Measurements from ENCODE around the gene FEM1C. TPM values are rescaled to one million over a fixed set of nuclear protein-coding genes. Genes with fewer than 3 reads are reported as not detected.
A peak's percentile ranks its signal among the peaks of the same experiment; 100 is the strongest.

Gene FEM1C
- total RNA-seq, 1 experiment from 2014 or later = 16.8 TPM

DNA sequence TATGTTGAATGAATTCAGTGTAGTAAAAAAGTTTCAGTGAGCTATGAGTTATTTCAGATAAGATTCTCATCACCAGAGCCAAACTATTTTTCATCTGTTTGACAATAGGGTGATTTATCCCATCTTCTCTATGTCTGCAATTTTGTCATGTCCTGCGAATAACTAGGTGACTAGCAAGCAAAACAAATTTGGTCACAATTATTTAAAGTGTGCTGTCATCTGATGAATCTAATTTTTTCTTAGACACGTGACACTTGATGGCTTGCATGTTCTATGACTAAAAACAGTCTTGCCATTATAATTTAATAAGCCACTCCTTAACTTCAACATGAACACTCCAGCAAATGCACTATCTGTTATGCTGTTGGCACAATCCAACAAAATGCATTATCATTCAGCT is 35.0 kb downstream of the FEM1C start:
- Histone ChIP-seq H3K4me1 (ENCODE audit: low read length) (no peaks in the 10 kb centered on the region), H3K4me2 (ENCODE audit: low read depth, low read length, poor library complexity, severe bottlenecking) (no peak overlapping the region), H3K27ac (ENCODE audit: low read length) (no peak overlapping the region), H3K9ac (ENCODE audit: low read length) (no peak overlapping the region), H2AFZ (ENCODE audit: low read length) (no peak overlapping the region), H3K27me3 (ENCODE audit: low read length) (no peaks in the 10 kb centered on the region), H3K4me3 (ENCODE audit: low read length) (no peak overlapping the region), H3K36me3 (ENCODE audit: insufficient read depth, low read length) (no peaks in the 10 kb centered on the region), H4K20me1 (ENCODE audit: insufficient read depth, low read depth, low read length) (no peaks in the 10 kb centered on the region), H3K9me2 (replicated peaks; ENCODE audit: insufficient read depth, low read length) (no peaks in the 10 kb centered on the region), H3K9me3 (ENCODE audit: low read length) (no peaks in the 10 kb centered on the region), H3K79me2 (ENCODE audit: low read length) (no peaks in the 10 kb centered on the region)
- DNase-seq = no peak

- Histone ChIP-seq H3K9me2 (replicated peaks; ENCODE audit: insufficient read depth, low read length) (no peaks in the 10 kb centered on the region), H3K4me2 (ENCODE audit: low read depth, low read length, poor library complexity, severe bottlenecking) (no peak overlapping the region), H3K4me1 (ENCODE audit: low read length) (no peaks in the 10 kb centered on the region), H3K79me2 (ENCODE audit: low read length) (no peaks in the 10 kb centered on the region), H3K36me3 (ENCODE audit: insufficient read depth, low read length) (no peaks in the 10 kb centered on the region), H3K27ac (ENCODE audit: low read length) (no peak overlapping the region), H3K9me3 (ENCODE audit: low read length) (no peaks in the 10 kb centered on the region), H3K27me3 (ENCODE audit: low read length) (no peaks in the 10 kb centered on the region), H2AFZ (ENCODE audit: low read length) (no peak overlapping the region), H3K4me3 (ENCODE audit: low read length) (no peak overlapping the region), H3K9ac (ENCODE audit: low read length) (no peak overlapping the region), H4K20me1 (ENCODE audit: insufficient read depth, low read depth, low read length) (no peaks in the 10 kb centered on the region)
- no peak for DNase-seq
These were observed 36.9 kb downstream of the FEM1C start for GRCh38 chr5:115507681-115508080.

GRCh38 chr5:115503420-115503819 is 41.2 kb downstream of the FEM1C start:
- Histone ChIP-seq H3K36me3 (ENCODE audit: insufficient read depth, low read length) (no peaks in the 10 kb centered on the region), H3K9me3 (ENCODE audit: low read length) (no peaks in the 10 kb centered on the region), H3K9ac (ENCODE audit: low read length) (no peak overlapping the region), H3K27me3 (ENCODE audit: low read length) (no peaks in the 10 kb centered on the region), H3K4me1 (ENCODE audit: low read length) (peaks cover 19% of the 10 kb centered on the region), H3K79me2 (ENCODE audit: low read length) (no peaks in the 10 kb centered on the region), H3K4me3 (ENCODE audit: low read length) (no peak overlapping the region), H3K4me2 (ENCODE audit: low read depth, low read length, poor library complexity, severe bottlenecking) (no peak overlapping the region), H2AFZ (ENCODE audit: low read length) (no peak overlapping the region), H3K9me2 (replicated peaks; ENCODE audit: insufficient read depth, low read length) (no peaks in the 10 kb centered on the region), H3K27ac (ENCODE audit: low read length) (no peak overlapping the region), H4K20me1 (ENCODE audit: insufficient read depth, low read depth, low read length) (no peaks in the 10 kb centered on the region)
- no peak for DNase-seq

DNA sequence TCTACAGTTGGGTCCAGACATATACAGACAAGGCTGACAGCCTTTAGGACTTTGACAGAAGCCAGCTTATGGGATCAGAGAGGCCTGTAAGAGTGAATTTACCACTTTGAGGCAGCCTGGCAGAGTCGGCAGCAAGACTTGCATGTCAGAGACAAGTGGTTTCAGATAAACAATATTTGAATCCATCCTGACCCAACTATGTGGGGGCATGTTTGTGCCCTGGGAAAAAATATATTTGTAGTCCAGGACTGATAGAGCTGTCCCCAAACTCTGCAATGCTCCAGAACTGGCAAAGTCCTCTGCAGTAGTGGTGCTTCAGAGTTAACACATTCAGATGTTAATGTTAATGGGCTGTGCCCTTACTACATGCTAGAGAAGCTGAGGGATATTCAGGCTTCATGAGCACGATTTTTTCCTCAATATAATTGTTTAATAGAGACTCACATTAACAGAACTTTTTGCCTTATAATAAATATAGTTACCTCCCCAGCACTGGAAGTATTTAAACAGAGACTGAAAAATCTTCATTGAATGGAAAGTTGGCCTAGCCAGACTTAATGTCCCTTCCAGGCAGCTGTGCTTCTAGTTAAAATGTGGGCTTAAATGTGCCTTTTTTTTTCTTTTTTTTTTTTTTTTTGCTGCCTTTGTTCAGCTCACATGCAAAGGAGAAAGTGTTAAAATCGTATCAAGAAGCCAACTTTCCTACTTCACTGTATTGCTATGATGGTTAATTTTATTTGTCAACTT is 42.9 kb downstream of the FEM1C start:
- Histone ChIP-seq H3K9ac (ENCODE audit: low read length) (no peak overlapping the region), H3K4me2 (ENCODE audit: low read depth, low read length, poor library complexity, severe bottlenecking) (no peak overlapping the region), H3K4me1 (ENCODE audit: low read length) (peaks cover 19% of the 10 kb centered on the region), H2AFZ (ENCODE audit: low read length) (no peak overlapping the region), H3K4me3 (ENCODE audit: low read length) (no peak overlapping the region), H3K9me3 (ENCODE audit: low read length) (no peaks in the 10 kb centered on the region), H3K9me2 (replicated peaks; ENCODE audit: insufficient read depth, low read length) (no peaks in the 10 kb centered on the region), H3K79me2 (ENCODE audit: low read length) (no peaks in the 10 kb centered on the region), H3K27ac (ENCODE audit: low read length) (no peak overlapping the region), H3K27me3 (ENCODE audit: low read length) (no peaks in the 10 kb centered on the region), H3K36me3 (ENCODE audit: insufficient read depth, low read length) (no peaks in the 10 kb centered on the region), H4K20me1 (ENCODE audit: insufficient read depth, low read depth, low read length) (no peaks in the 10 kb centered on the region)
- no peak for DNase-seq

DNA sequence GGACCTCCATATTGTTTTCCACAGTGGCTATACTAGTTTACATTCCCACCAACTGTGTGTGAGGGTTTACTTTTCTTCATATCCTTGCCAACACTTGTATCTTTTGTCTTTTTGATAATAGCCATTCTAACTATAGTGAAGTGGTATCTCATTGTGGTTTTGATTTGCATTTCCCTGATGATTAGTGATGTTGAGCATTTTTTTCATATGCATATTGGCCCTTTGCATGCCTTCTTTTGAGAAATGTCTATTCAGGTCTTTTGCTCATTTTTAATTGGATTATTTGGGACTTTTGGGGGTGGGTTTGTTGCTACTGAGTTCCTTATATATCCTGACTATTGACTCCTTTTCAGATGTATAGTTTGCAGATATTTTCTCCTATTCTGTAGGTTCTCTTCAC is 44.4 kb downstream of the FEM1C start:
- Histone ChIP-seq H3K27ac (ENCODE audit: low read length) (no peak overlapping the region), H4K20me1 (ENCODE audit: insufficient read depth, low read depth, low read length) (no peaks in the 10 kb centered on the region), H3K4me1 (ENCODE audit: low read length) (peaks cover 19% of the 10 kb centered on the region), H2AFZ (ENCODE audit: low read length) (no peak overlapping the region), H3K79me2 (ENCODE audit: low read length) (no peaks in the 10 kb centered on the region), H3K9ac (ENCODE audit: low read length) (no peak overlapping the region), H3K9me3 (ENCODE audit: low read length) (no peaks in the 10 kb centered on the region), H3K36me3 (ENCODE audit: insufficient read depth, low read length) (no peaks in the 10 kb centered on the region), H3K9me2 (replicated peaks; ENCODE audit: insufficient read depth, low read length) (no peaks in the 10 kb centered on the region), H3K4me3 (ENCODE audit: low read length) (no peak overlapping the region), H3K4me2 (ENCODE audit: low read depth, low read length, poor library complexity, severe bottlenecking) (peak overlapping the region; percentile 21), H3K27me3 (ENCODE audit: low read length) (no peaks in the 10 kb centered on the region)
- DNase-seq = no peak

GRCh38 chr5:115496936-115497576 is 47.5 kb downstream of the FEM1C start:
- H3K27me3 ChIP-seq (ENCODE audit: low read length) = no peaks in the 10 kb centered on the region
- H3K79me2 ChIP-seq (ENCODE audit: low read length) = no peaks in the 10 kb centered on the region
- H3K9ac ChIP-seq (ENCODE audit: low read length) = no peak overlapping the region
- H3K36me3 ChIP-seq (ENCODE audit: insufficient read depth, low read length) = no peaks in the 10 kb centered on the region
- H3K4me2 ChIP-seq (ENCODE audit: low read depth, low read length, poor library complexity, severe bottlenecking) = no peak overlapping the region
- no peak overlapping the region for H2AFZ ChIP-seq (ENCODE audit: low read length)
- H3K4me3 ChIP-seq (ENCODE audit: low read length) = no peak overlapping the region
- H3K4me1 ChIP-seq (ENCODE audit: low read length) = peaks cover 19% of the 10 kb centered on the region
- H4K20me1 ChIP-seq (ENCODE audit: insufficient read depth, low read depth, low read length) = no peaks in the 10 kb centered on the region
- no peaks in the 10 kb centered on the region for H3K9me3 ChIP-seq (ENCODE audit: low read length)
- no peak for DNase-seq
- no peaks in the 10 kb centered on the region for H3K9me2 ChIP-seq (replicated peaks; ENCODE audit: insufficient read depth, low read length)
- no peak overlapping the region for H3K27ac ChIP-seq (ENCODE audit: low read length)

- no peaks in the 10 kb centered on the region for H3K27me3 ChIP-seq (ENCODE audit: low read length)
- H4K20me1 ChIP-seq (ENCODE audit: insufficient read depth, low read depth, low read length) = no peaks in the 10 kb centered on the region
- peaks cover 8% of the 10 kb centered on the region for H3K4me1 ChIP-seq (ENCODE audit: low read length)
- H3K9me2 ChIP-seq (replicated peaks; ENCODE audit: insufficient read depth, low read length) = no peaks in the 10 kb centered on the region
- no peak for DNase-seq
- no peaks in the 10 kb centered on the region for H3K36me3 ChIP-seq (ENCODE audit: insufficient read depth, low read length)
- no peak overlapping the region for H3K9ac ChIP-seq (ENCODE audit: low read length)
- no peaks in the 10 kb centered on the region for H3K9me3 ChIP-seq (ENCODE audit: low read length)
- H3K4me2 ChIP-seq (ENCODE audit: low read depth, low read length, poor library complexity, severe bottlenecking) = no peak overlapping the region
- H3K79me2 ChIP-seq (ENCODE audit: low read length) = no peaks in the 10 kb centered on the region
- H3K4me3 ChIP-seq (ENCODE audit: low read length) = no peak overlapping the region
- no peak overlapping the region for H3K27ac ChIP-seq (ENCODE audit: low read length)
- no peak overlapping the region for H2AFZ ChIP-seq (ENCODE audit: low read length)
These were observed 49.8 kb downstream of the FEM1C start for GRCh38 chr5:115494570-115495289.

DNA sequence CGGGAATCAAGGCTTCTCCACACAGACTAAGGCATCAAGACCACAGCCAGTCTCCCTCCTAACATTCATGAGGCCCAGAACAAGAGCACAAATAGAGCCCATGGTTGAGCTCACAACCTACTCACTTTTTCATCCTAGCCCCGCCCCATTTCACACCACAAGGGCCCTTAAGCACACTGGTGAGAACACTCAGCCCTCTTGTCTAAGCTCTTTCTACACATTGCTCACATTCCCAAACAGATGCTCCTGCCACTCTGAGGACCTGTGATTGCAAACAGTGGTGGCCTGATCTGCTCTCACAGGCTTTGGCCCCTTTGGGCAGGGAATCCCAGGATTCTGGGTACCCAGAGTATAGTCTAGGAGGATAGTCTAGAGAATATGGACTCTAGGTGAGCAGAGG is 54.0 kb downstream of the FEM1C start:
- Histone ChIP-seq H3K27me3 (ENCODE audit: low read length) (no peaks in the 10 kb centered on the region), H3K9me2 (replicated peaks; ENCODE audit: insufficient read depth, low read length) (no peaks in the 10 kb centered on the region), H3K27ac (ENCODE audit: low read length) (no peak overlapping the region), H3K79me2 (ENCODE audit: low read length) (no peaks in the 10 kb centered on the region), H3K36me3 (ENCODE audit: insufficient read depth, low read length) (no peaks in the 10 kb centered on the region), H3K4me2 (ENCODE audit: low read depth, low read length, poor library complexity, severe bottlenecking) (no peak overlapping the region), H3K9ac (ENCODE audit: low read length) (no peak overlapping the region), H2AFZ (ENCODE audit: low read length) (no peak overlapping the region), H3K9me3 (ENCODE audit: low read length) (no peaks in the 10 kb centered on the region), H3K4me1 (ENCODE audit: low read length) (no peaks in the 10 kb centered on the region; the same call in 1 of the 2 replicates), H4K20me1 (ENCODE audit: insufficient read depth, low read depth, low read length) (no peaks in the 10 kb centered on the region), H3K4me3 (ENCODE audit: low read length) (no peak overlapping the region)
- no peak for DNase-seq
